ENCODE data around the gene GRM3.

Gene GRM3

DNA sequence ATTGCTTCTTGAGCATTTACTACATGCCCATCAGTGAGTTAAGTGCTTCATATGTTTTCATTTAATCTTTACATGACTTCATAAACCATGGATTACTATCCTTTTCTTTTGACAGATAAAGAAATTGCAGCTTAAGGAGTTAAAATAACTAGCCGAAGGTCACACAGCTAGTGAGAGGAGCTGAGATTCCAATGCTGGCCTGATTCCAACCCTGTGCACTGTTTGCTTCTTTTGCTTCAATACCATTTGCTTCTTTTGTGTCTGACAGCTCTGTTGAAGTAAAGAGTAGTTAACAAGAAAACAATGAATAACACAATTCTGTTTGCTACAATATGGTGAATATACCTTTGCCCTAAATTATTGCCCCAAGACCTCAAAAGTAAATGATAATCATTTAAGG, 132.4 kb downstream of the GRM3 start:
- Histone ChIP-seq H3K4me1 (no peaks in the 10 kb centered on the region), H3K4me2 (ENCODE audit: low read length) (no peak overlapping the region), H3K36me3 (ENCODE audit: control insufficient read depth, insufficient read depth, low read length) (no peaks in the 10 kb centered on the region), H3K4me3 (ENCODE audit: low read depth, low read length) (no peak overlapping the region), H3K27ac (no peak overlapping the region), H3K79me2 (no peaks in the 10 kb centered on the region), H3K27me3 (ENCODE audit: control insufficient read depth, insufficient read depth, low read length) (no peaks in the 10 kb centered on the region), H3K9ac (no peak overlapping the region), H2AFZ (no peak overlapping the region), H3K9me3 (ENCODE audit: control insufficient read depth, low read length) (no peaks in the 10 kb centered on the region)
- TF ChIP-seq, protein P1, sequence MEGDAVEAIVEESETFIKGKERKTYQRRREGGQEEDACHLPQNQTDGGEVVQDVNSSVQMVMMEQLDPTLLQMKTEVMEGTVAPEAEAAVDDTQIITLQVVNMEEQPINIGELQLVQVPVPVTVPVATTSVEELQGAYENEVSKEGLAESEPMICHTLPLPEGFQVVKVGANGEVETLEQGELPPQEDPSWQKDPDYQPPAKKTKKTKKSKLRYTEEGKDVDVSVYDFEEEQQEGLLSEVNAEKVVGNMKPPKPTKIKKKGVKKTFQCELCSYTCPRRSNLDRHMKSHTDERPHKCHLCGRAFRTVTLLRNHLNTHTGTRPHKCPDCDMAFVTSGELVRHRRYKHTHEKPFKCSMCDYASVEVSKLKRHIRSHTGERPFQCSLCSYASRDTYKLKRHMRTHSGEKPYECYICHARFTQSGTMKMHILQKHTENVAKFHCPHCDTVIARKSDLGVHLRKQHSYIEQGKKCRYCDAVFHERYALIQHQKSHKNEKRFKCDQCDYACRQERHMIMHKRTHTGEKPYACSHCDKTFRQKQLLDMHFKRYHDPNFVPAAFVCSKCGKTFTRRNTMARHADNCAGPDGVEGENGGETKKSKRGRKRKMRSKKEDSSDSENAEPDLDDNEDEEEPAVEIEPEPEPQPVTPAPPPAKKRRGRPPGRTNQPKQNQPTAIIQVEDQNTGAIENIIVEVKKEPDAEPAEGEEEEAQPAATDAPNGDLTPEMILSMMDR (IDR thresholded peaks at IDR 0.05): no peak

DNA sequence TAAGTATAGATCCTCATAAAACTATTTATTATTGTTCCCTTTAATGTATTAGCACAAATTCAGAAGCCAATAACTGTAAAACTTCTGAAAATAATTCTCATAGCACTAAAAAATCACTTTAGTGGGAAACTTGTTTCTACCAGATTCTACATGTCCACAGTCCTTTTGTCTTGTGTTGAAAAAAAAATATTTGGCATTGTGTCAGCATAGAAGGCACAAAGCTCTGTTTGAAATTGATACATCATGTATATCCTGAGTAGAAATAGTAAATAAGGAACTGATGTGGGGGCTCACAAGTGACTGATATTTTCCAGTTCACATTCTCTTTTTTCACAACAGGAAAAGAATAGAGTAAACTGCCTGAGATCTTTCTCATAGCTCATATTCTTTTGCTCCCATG, 134.6 kb downstream of the GRM3 start:
- H3K9ac ChIP-seq: no peak overlapping the region
- H3K79me2 ChIP-seq: no peaks in the 10 kb centered on the region
- TF ChIP-seq, protein P1 (IDR thresholded peaks at IDR 0.05): no peak
- H3K9me3 ChIP-seq (ENCODE audit: control insufficient read depth, low read length): no peaks in the 10 kb centered on the region
- H3K36me3 ChIP-seq (ENCODE audit: control insufficient read depth, insufficient read depth, low read length): no peaks in the 10 kb centered on the region
- no peak overlapping the region for H3K4me2 ChIP-seq (ENCODE audit: low read length)
- H3K4me1 ChIP-seq: no peaks in the 10 kb centered on the region
- no peak overlapping the region for H2AFZ ChIP-seq
- no peaks in the 10 kb centered on the region for H3K27me3 ChIP-seq (ENCODE audit: control insufficient read depth, insufficient read depth, low read length)
- no peak overlapping the region for H3K4me3 ChIP-seq (ENCODE audit: low read depth, low read length)
- no peak overlapping the region for H3K27ac ChIP-seq

DNA sequence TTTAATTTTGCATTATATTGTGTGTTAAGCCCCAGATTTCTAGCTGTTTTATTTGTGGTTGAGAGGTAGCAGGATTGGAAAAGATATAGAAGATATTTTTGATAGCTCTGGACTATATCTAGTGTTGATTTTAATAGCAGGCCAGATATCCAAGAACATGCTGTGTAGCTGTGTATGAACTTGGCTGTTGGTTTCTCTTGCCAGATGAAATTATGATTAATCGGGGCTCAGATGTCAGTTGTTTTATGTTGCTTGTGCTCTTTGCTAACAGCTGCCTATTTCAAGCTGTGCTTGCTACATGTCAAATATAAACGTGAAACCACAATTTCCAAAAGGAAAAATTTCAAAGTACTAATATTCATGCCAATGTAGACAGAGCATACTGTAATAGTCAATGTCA, 141.1 kb downstream of the GRM3 start:
- H3K9ac ChIP-seq: no peak overlapping the region
- no peak overlapping the region for H2AFZ ChIP-seq
- no peak overlapping the region for H3K4me2 ChIP-seq (ENCODE audit: low read length)
- no peak overlapping the region for H3K4me3 ChIP-seq (ENCODE audit: low read depth, low read length)
- H3K4me1 ChIP-seq: no peaks in the 10 kb centered on the region
- TF ChIP-seq, protein P1 (IDR thresholded peaks at IDR 0.05): no peak
- no peaks in the 10 kb centered on the region for H3K36me3 ChIP-seq (ENCODE audit: control insufficient read depth, insufficient read depth, low read length)
- no peaks in the 10 kb centered on the region for H3K79me2 ChIP-seq
- H3K27ac ChIP-seq: no peak overlapping the region
- H3K9me3 ChIP-seq (ENCODE audit: control insufficient read depth, low read length): no peaks in the 10 kb centered on the region
- no peaks in the 10 kb centered on the region for H3K27me3 ChIP-seq (ENCODE audit: control insufficient read depth, insufficient read depth, low read length)

DNA sequence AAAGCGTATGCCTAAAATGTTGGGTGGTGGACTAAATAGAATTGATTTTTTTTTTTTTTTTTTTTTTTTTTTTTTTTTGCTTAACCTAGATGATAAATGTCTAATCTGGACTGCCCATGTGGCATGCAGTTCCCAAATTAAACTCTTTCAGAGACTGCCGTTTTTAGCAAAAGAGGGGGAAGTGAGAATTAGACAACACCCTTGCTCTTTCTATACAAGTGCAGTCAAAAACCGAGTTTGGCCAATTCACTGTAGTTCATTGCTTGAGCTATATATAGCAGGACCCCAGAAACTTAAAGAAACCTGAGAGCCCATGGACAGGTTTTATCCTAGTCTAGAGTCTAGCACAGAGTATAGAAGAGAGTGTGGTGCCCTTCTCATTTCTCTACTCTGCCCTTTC, 141.9 kb downstream of the GRM3 start:
- no peak overlapping the region for H3K4me2 ChIP-seq (ENCODE audit: low read length)
- no peaks in the 10 kb centered on the region for H3K36me3 ChIP-seq (ENCODE audit: control insufficient read depth, insufficient read depth, low read length)
- H3K27ac ChIP-seq: no peak overlapping the region
- no peaks in the 10 kb centered on the region for H3K4me1 ChIP-seq
- H2AFZ ChIP-seq: no peak overlapping the region
- no peaks in the 10 kb centered on the region for H3K27me3 ChIP-seq (ENCODE audit: control insufficient read depth, insufficient read depth, low read length)
- TF ChIP-seq, protein P1 (IDR thresholded peaks at IDR 0.05): no peak
- H3K4me3 ChIP-seq (ENCODE audit: low read depth, low read length): no peak overlapping the region
- no peak overlapping the region for H3K9ac ChIP-seq
- no peaks in the 10 kb centered on the region for H3K79me2 ChIP-seq
- H3K9me3 ChIP-seq (ENCODE audit: control insufficient read depth, low read length): no peaks in the 10 kb centered on the region

DNA sequence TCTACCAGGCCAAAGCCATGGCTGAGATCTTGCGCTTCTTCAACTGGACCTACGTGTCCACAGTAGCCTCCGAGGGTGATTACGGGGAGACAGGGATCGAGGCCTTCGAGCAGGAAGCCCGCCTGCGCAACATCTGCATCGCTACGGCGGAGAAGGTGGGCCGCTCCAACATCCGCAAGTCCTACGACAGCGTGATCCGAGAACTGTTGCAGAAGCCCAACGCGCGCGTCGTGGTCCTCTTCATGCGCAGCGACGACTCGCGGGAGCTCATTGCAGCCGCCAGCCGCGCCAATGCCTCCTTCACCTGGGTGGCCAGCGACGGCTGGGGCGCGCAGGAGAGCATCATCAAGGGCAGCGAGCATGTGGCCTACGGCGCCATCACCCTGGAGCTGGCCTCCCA, 142.7 kb downstream of the GRM3 start:
- Histone ChIP-seq H3K27me3 (ENCODE audit: control insufficient read depth, insufficient read depth, low read length) (no peaks in the 10 kb centered on the region), H3K4me3 (ENCODE audit: low read depth, low read length) (no peak overlapping the region), H3K27ac (no peak overlapping the region), H3K4me2 (ENCODE audit: low read length) (no peak overlapping the region), H2AFZ (no peak overlapping the region), H3K4me1 (no peaks in the 10 kb centered on the region), H3K9me3 (ENCODE audit: control insufficient read depth, low read length) (no peaks in the 10 kb centered on the region), H3K79me2 (no peaks in the 10 kb centered on the region), H3K36me3 (ENCODE audit: control insufficient read depth, insufficient read depth, low read length) (no peaks in the 10 kb centered on the region), H3K9ac (no peak overlapping the region)
- TF ChIP-seq, protein P1 (IDR thresholded peaks at IDR 0.05): no peak
